ENCODE results near the gene FSIP1. TPM values are rescaled to one million over a fixed set of nuclear protein-coding genes. Genes with fewer than 3 reads are reported as not detected.

Gene FSIP1
- total RNA-seq, 1 donor from 2014 or later, result not detected

DNA sequence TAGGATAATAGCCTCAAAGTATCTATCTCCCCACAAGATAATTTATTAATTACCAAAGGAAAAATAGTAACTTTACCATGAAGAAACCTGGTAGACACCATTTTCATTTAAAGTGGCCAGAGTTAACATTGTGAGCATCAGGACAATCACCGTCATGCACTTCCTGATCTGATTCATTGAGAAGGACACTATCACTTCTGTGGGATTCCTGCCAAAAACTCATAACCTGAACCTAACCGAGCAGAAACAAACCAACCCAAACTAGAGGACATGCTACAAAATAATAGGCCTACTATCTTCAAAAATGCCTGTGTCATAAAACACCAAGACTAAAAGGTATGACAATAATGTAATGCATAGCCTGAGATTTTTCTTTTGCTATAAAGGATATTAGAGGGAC lies 39.0 kb downstream of the FSIP1 start:
- TF ChIP-seq, protein P1, sequence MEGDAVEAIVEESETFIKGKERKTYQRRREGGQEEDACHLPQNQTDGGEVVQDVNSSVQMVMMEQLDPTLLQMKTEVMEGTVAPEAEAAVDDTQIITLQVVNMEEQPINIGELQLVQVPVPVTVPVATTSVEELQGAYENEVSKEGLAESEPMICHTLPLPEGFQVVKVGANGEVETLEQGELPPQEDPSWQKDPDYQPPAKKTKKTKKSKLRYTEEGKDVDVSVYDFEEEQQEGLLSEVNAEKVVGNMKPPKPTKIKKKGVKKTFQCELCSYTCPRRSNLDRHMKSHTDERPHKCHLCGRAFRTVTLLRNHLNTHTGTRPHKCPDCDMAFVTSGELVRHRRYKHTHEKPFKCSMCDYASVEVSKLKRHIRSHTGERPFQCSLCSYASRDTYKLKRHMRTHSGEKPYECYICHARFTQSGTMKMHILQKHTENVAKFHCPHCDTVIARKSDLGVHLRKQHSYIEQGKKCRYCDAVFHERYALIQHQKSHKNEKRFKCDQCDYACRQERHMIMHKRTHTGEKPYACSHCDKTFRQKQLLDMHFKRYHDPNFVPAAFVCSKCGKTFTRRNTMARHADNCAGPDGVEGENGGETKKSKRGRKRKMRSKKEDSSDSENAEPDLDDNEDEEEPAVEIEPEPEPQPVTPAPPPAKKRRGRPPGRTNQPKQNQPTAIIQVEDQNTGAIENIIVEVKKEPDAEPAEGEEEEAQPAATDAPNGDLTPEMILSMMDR (IDR thresholded peaks at IDR 0.05), result no peak
- no peaks in the 10 kb centered on the region for H3K4me1 ChIP-seq
- DNase-seq (ENCODE audit: low spot score in 2 of 2), result no peak
- no peaks in the 10 kb centered on the region for H3K36me3 ChIP-seq
- intact Hi-C loops (cut with DNase I), result no loop called here
- H3K4me3 ChIP-seq, result no peak overlapping the region
- H3K27ac ChIP-seq, result no peak overlapping the region
- H3K27me3 ChIP-seq, result no peaks in the 10 kb centered on the region
- no peaks in the 10 kb centered on the region for H3K9me3 ChIP-seq

DNA sequence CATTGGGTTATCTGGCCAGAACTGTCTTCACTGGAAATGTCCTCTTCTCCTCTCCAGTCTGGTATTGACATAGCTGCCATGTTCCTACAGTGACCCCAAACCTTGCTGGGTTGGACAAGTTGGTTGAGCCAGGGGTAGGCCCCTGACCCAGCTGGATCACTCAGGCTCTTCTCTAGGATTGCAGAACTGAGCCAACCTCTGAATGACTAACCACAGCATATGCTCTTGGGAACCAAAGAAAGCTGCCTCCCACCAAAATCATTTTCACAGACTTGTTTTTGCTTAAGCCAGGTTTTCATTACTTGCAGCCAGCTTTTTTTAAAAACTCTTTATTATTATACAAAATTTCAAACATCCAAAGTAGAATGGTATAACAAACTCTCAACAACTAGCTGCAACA lies 41.4 kb downstream of the FSIP1 start:
- intact Hi-C loops (cut with DNase I), result no loop called here
- Histone ChIP-seq H3K27me3 (no peaks in the 10 kb centered on the region), H3K36me3 (no peaks in the 10 kb centered on the region), H3K4me3 (no peak overlapping the region), H3K9me3 (no peaks in the 10 kb centered on the region), H3K27ac (no peak overlapping the region), H3K4me1 (no peaks in the 10 kb centered on the region)
- TF ChIP-seq, protein P1 (IDR thresholded peaks at IDR 0.05), result no peak
- DNase-seq (ENCODE audit: low spot score in 2 of 2), result no peak

- intact Hi-C loops (cut with DNase I), result no loop called here
- no peak for DNase-seq (ENCODE audit: low spot score in 2 of 2)
- TF ChIP-seq, protein P1 (IDR thresholded peaks at IDR 0.05), result no peak
- H3K27ac ChIP-seq, result no peak overlapping the region
- no peaks in the 10 kb centered on the region for H3K4me1 ChIP-seq
- H3K27me3 ChIP-seq, result no peaks in the 10 kb centered on the region
- no peak overlapping the region for H3K4me3 ChIP-seq
- no peaks in the 10 kb centered on the region for H3K36me3 ChIP-seq
- H3K9me3 ChIP-seq, result no peaks in the 10 kb centered on the region
Observed at GRCh38 chr15:39738998-39739397, 43.6 kb downstream of the FSIP1 start.

DNA sequence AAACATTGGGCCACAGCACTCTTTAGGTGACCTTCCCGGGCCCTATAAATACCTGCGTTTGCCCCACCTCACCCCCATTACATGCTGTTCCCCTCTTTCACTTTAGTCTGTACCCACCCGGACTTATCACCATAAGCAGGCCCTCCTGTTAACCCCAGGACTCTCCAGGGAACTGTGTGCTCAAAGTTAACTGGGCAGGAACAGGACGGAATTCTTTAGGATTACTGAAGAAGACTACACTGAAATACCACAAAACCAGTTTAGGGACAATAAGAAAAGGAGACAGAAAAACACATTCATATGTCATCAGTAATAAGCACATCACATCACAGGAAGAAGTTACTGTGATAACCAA lies 45.5 kb downstream of the FSIP1 start:
- Histone ChIP-seq H3K27me3 (no peaks in the 10 kb centered on the region), H3K27ac (no peak overlapping the region)
- intact Hi-C loops (cut with DNase I), result no loop called here

GRCh38 chr15:39736412-39737195 lies 46.0 kb downstream of the FSIP1 start:
- H3K4me1 ChIP-seq, result no peaks in the 10 kb centered on the region
- no peak overlapping the region for H3K4me3 ChIP-seq
- no peak overlapping the region for H3K27ac ChIP-seq
- H3K9me3 ChIP-seq, result no peaks in the 10 kb centered on the region
- H3K27me3 ChIP-seq, result no peaks in the 10 kb centered on the region
- intact Hi-C loops (cut with DNase I), result no loop called here
- DNase-seq (ENCODE audit: low spot score in 2 of 2), result no peak
- TF ChIP-seq, protein P1 (IDR thresholded peaks at IDR 0.05), result no peak
- no peaks in the 10 kb centered on the region for H3K36me3 ChIP-seq

More for the DNA sequence above, 45.5 kb downstream of the FSIP1 start:
- Histone ChIP-seq H3K36me3 (no peaks in the 10 kb centered on the region), H3K4me1 (no peaks in the 10 kb centered on the region), H3K9me3 (no peaks in the 10 kb centered on the region), H3K4me3 (no peak overlapping the region)
- DNase-seq (ENCODE audit: low spot score in 2 of 2), result no peak
- TF ChIP-seq, protein P1 (IDR thresholded peaks at IDR 0.05), result no peak
